GM21423 (cell line): ENCODE results near the gene CUX1.

Experiments used
- ATAC-seq: cut with Tn5 transposase; IDR thresholded peaks from one replicate; pipeline ENCODE4 v1.9.1; 2021; ENCODE audit warnings: mild to moderate bottlenecking, moderate library complexity; ENCODE audit not compliant: unreplicated experiment

CUX1 gene

GRCh38 chr7:102063690-102064180 lies 246.3 kb downstream of the CUX1 start:
- no peak for ATAC-seq

GRCh38 chr7:102064361-102065025 lies 247.1 kb downstream of the CUX1 start:
- no peak for ATAC-seq

GRCh38 chr7:102065226-102065625 lies 247.8 kb downstream of the CUX1 start:
- ATAC-seq = no peak

- no peak for ATAC-seq
Observed at GRCh38 chr7:102066476-102066875, 249.1 kb downstream of the CUX1 start.

GRCh38 chr7:102068846-102069245 lies 251.4 kb downstream of the CUX1 start:
- no peak for ATAC-seq

GRCh38 chr7:102069931-102070629 lies 252.7 kb downstream of the CUX1 start:
- ATAC-seq = no peak

- no peak for ATAC-seq
Observed at GRCh38 chr7:102072003-102072402, 254.6 kb downstream of the CUX1 start.

- ATAC-seq = no peak
Observed at GRCh38 chr7:102072636-102073209, 255.3 kb downstream of the CUX1 start.

GRCh38 chr7:102073931-102074880 lies 256.8 kb downstream of the CUX1 start:
- ATAC-seq = no peak

- no peak for ATAC-seq
Observed at GRCh38 chr7:102075126-102075525, 257.7 kb downstream of the CUX1 start.

GRCh38 chr7:102075553-102076135 lies 258.2 kb downstream of the CUX1 start:
- no peak for ATAC-seq

GRCh38 chr7:102077081-102077480 lies 259.7 kb downstream of the CUX1 start:
- no peak for ATAC-seq

- no peak for ATAC-seq
Observed at GRCh38 chr7:102079140-102080018, 262.0 kb downstream of the CUX1 start.

GRCh38 chr7:102080019-102080433 lies 262.6 kb downstream of the CUX1 start:
- no peak for ATAC-seq

GRCh38 chr7:102080434-102081243 lies 263.2 kb downstream of the CUX1 start:
- ATAC-seq = no peak

- ATAC-seq = no peak
Observed at GRCh38 chr7:102081244-102081627, 263.8 kb downstream of the CUX1 start.

- ATAC-seq = no peak
Observed at GRCh38 chr7:102082693-102083368, 265.4 kb downstream of the CUX1 start.

- no peak for ATAC-seq
Observed at GRCh38 chr7:102085218-102085772, 267.9 kb downstream of the CUX1 start.
